ENCODE data around the gene HLA-DPB1.
A peak's percentile ranks its signal among the peaks of the same experiment; 100 is the strongest.
"Not testable (repeated sequence)": the region's sequence is repeated elsewhere in the genome, so short reads cannot be mapped to it uniquely, and the experiment has no call there.

Gene HLA-DPB1

GRCh38 chr6:33075568-33076405 is at the start of gene HLA-DPB1:
Gene HLA-DPB1 (plus strand): TSS chr6:33075990. CDS start chr6:33076042, 52 bp downstream.
- DNase-seq = peak; percentile 20

- DNase-seq = no peak
Observed at GRCh38 chr6:33028220-33028849, 47.5 kb upstream of the HLA-DPB1 start.

GRCh38 chr6:33029328-33030184 is 46.2 kb upstream of the HLA-DPB1 start:
- no peak for DNase-seq

GRCh38 chr6:33030245-33030644 is 45.5 kb upstream of the HLA-DPB1 start:
- no peak for DNase-seq

GRCh38 chr6:33034554-33034953 is 41.2 kb upstream of the HLA-DPB1 start:
- no peak for DNase-seq

GRCh38 chr6:33036535-33036934 is 39.3 kb upstream of the HLA-DPB1 start:
- no peak for DNase-seq

GRCh38 chr6:33040157-33040556 is 35.6 kb upstream of the HLA-DPB1 start:
- DNase-seq = no peak

- DNase-seq = no peak
Observed at GRCh38 chr6:33049323-33050013, 26.3 kb upstream of the HLA-DPB1 start.

GRCh38 chr6:33050014-33050810 is 25.6 kb upstream of the HLA-DPB1 start:
- DNase-seq = no peak

- no peak for DNase-seq
Observed at GRCh38 chr6:33052627-33053026, 23.2 kb upstream of the HLA-DPB1 start.

GRCh38 chr6:33053230-33053629 is 22.6 kb upstream of the HLA-DPB1 start:
- DNase-seq = no peak

GRCh38 chr6:33057222-33058150 is 18.3 kb upstream of the HLA-DPB1 start:
- no peak for DNase-seq

- DNase-seq = no peak
Observed at GRCh38 chr6:33061987-33062386, 13.8 kb upstream of the HLA-DPB1 start.

GRCh38 chr6:33063435-33063834 is 12.4 kb upstream of the HLA-DPB1 start:
- DNase-seq = not testable (repeated sequence)

GRCh38 chr6:33064723-33065122 is 11.1 kb upstream of the HLA-DPB1 start:
- no peak for DNase-seq

- DNase-seq = no peak
Observed at GRCh38 chr6:33065312-33065711, 10.5 kb upstream of the HLA-DPB1 start.

GRCh38 chr6:33066917-33067521 is 8.8 kb upstream of the HLA-DPB1 start:
- DNase-seq = no peak

GRCh38 chr6:33069021-33069738 is 6.6 kb upstream of the HLA-DPB1 start:
- no peak for DNase-seq

- no peak for DNase-seq
Observed at GRCh38 chr6:33070909-33071308, 4.9 kb upstream of the HLA-DPB1 start.

- DNase-seq = no peak
Observed at GRCh38 chr6:33071569-33071968, 4.2 kb upstream of the HLA-DPB1 start.

Data from retina (tissue), 1 donor.